Activated B cell treated with CpG ODN at 0.5 μM for 24 hours (primary cell): ENCODE measurements around the gene C11orf21. TPM values are rescaled to one million over a fixed set of nuclear protein-coding genes. Genes with fewer than 3 reads are reported as not detected.

ENCODE experiments used
- ATAC-seq: fragments of 200-7000 bp; cut with Tn5 transposase; one replicate; pipeline ENCODE4 v1.10.0; 2021; ENCODE audit warnings: low read depth, mild to moderate bottlenecking, moderate library complexity
- CTCF ChIA-PET: fragments of 350-600 bp; sonication (Branson Sonifier 250); formaldehyde crosslinking; loops from one replicate; lab custom pipeline; 2021; ENCODE audit warnings: antibody characterized with exemption; lab: Charles Lee
- POLR2A ChIA-PET: fragments of 350-600 bp; sonication (Branson Sonifier 250); formaldehyde crosslinking; loops from one replicate; lab custom pipeline; 2021; ENCODE audit warnings: antibody characterized with exemption; lab: Charles Lee
- DNase-seq: peaks from one replicate; pipeline ENCODE4 v3.0.0; 2022
- H3K27ac Mint-ChIP-seq: one replicate; pipeline ENCODE4 v1.8.0; 2020; ENCODE audit warnings: mixed read lengths
- H3K27me3 Mint-ChIP-seq: one replicate; pipeline ENCODE4 v1.8.0; 2021; ENCODE audit warnings: mixed read lengths
- H3K36me3 Mint-ChIP-seq: one replicate; pipeline ENCODE4 v1.8.0; 2021; ENCODE audit warnings: low read depth, mixed read lengths
- H3K4me1 Mint-ChIP-seq: one replicate; pipeline ENCODE4 v1.8.0; 2021; ENCODE audit warnings: mixed read lengths
- H3K4me3 Mint-ChIP-seq: one replicate; pipeline ENCODE4 v1.8.0; 2020; ENCODE audit warnings: mild to moderate bottlenecking, mixed read lengths
- H3K9me3 Mint-ChIP-seq: one replicate; pipeline ENCODE4 v1.8.0; 2020; ENCODE audit warnings: mixed read lengths
- CTCF ChIP-seq: fragments of 200-600 bp; IDR thresholded peaks from one replicate; pipeline ENCODE4 v1.8.0; 2022; ENCODE audit warnings: antibody characterized with exemption, mild to moderate bottlenecking
- intact Hi-C: fragments of 100-400 bp; cut with micrococcal nuclease; formaldehyde crosslinking; loops from one replicate; pipeline ENCODE4 v1.15.1; 2024
- total RNA-seq: library from RNA; stranded (reverse); gene quantifications from 2 replicates; pipeline ENCODE4 v1.2.3, GENCODE V29; 2022

C11orf21 gene
- total RNA-seq, 1 donor from 2014 or later, result 8.8 TPM

GRCh38 chr11:2300936-2301630 is 635 bp downstream of the C11orf21 start:
- H3K4me3 Mint-ChIP-seq, result peak overlapping the region; percentile 85
- DNase-seq (peak; percentile 37), ATAC-seq (peak; percentile 35)
- H3K9me3 Mint-ChIP-seq, result no peaks in the 10 kb centered on the region
- peaks cover 12% of the 10 kb centered on the region for H3K36me3 Mint-ChIP-seq
- ChIA-PET CTCF (interaction anchor here (0.9 to 11.2 kb wide), 3 partner anchors 103 to 149 kb away, joined by 3 to 321 read pairs (median 18); no protein-coding TSS in a partner anchor), POLR2A (interaction anchor here (0.6 to 2.9 kb wide), 10 partner anchors 31 to 1725 kb away, joined by 3 to 21 read pairs (median 7); partner anchors contain the start of genes ASCL2, CD81 and TSSC4)
- peaks cover 80% of the 10 kb centered on the region for H3K4me1 Mint-ChIP-seq
- H3K27me3 Mint-ChIP-seq, result no peaks in the 10 kb centered on the region
- H3K27ac Mint-ChIP-seq, result peak overlapping the region; percentile 89
- no peak for TF ChIP-seq CTCF
- intact Hi-C loops, result loop anchor here (1.0 to 5.0 kb wide), 3 partner anchors 32 to 601 kb away; partner anchors contain the start of gene CD81

GRCh38 chr11:2300290-2300935 is 1.3 kb downstream of the C11orf21 start:
- POLR2A ChIA-PET, result interaction anchor here (1.4 to 2.9 kb wide), 4 partner anchors 31 to 100 kb away, joined by 3 to 21 read pairs (median 10); partner anchors contain the start of genes ASCL2 and TSSC4
- Mint-ChIP-seq H3K9me3 (no peaks in the 10 kb centered on the region), H3K4me3 (peak overlapping the region; percentile 85), H3K27me3 (no peaks in the 10 kb centered on the region), H3K27ac (peak overlapping the region; percentile 89), H3K36me3 (peaks cover 12% of the 10 kb centered on the region), H3K4me1 (peaks cover 74% of the 10 kb centered on the region)
- TF ChIP-seq CTCF, result no peak
- CTCF ChIA-PET, result interaction anchor here (0.6 to 11.2 kb wide), 4 partner anchors 11 to 120 kb away, joined by 3 to 321 read pairs (median 12); no protein-coding TSS in a partner anchor
- ATAC-seq (peak; percentile 34), DNase-seq (peak; percentile 46)
- intact Hi-C loops, result loop anchor here (2.0 to 5.0 kb wide), 2 partner anchors 76 to 602 kb away; partner anchors contain the start of gene CD81

- Mint-ChIP-seq H3K36me3 (peaks cover 12% of the 10 kb centered on the region), H3K4me1 (peaks cover 67% of the 10 kb centered on the region), H3K9me3 (no peaks in the 10 kb centered on the region), H3K4me3 (peak overlapping the region; percentile 60), H3K27ac (peak overlapping the region; percentile 81), H3K27me3 (no peaks in the 10 kb centered on the region)
- no peak for ATAC-seq
- ChIA-PET POLR2A (interaction anchor here (0.7 to 1.4 kb wide), 4 partner anchors 29 to 101 kb away, joined by 3 to 4 read pairs (median 3); partner anchors contain the start of genes ASCL2 and TSSC4), CTCF (interaction anchor here (0.6 to 11.2 kb wide), 10 partner anchors 11 to 232 kb away, joined by 3 to 321 read pairs (median 4); no protein-coding TSS in a partner anchor)
- intact Hi-C loops, result loop anchor here (1.0 to 5.0 kb wide), 3 partner anchors 77 to 603 kb away; partner anchors contain the start of gene CD81
- DNase-seq, result no peak
- no peak for TF ChIP-seq CTCF
These were observed 1.9 kb downstream of the C11orf21 start for GRCh38 chr11:2299773-2300172.

- Mint-ChIP-seq H3K4me1 (peaks cover 62% of the 10 kb centered on the region), H3K4me3 (peak overlapping the region; percentile 60), H3K27ac (peak overlapping the region; percentile 81), H3K9me3 (no peaks in the 10 kb centered on the region), H3K36me3 (peaks cover 12% of the 10 kb centered on the region), H3K27me3 (no peaks in the 10 kb centered on the region)
- POLR2A ChIA-PET, result interaction anchor here (0.5 to 1.4 kb wide), 5 partner anchors 28 to 594 kb away, joined by 3 to 4 read pairs (median 3); partner anchors contain the start of genes ASCL2 and TSSC4
- intact Hi-C loops, result loop anchor here (1.0 kb wide), 1 partner anchor 102 kb away; no protein-coding TSS in a partner anchor
- no peak for TF ChIP-seq CTCF
- peak; percentile 23 for DNase-seq
- no peak for ATAC-seq
- CTCF ChIA-PET, result interaction anchor here (0.7 to 11.2 kb wide), 9 partner anchors 32 to 233 kb away, joined by 3 to 321 read pairs (median 4); no protein-coding TSS in a partner anchor
These were observed 2.6 kb downstream of the C11orf21 start for GRCh38 chr11:2298795-2299761.
